Measurements from ENCODE around the gene ADRA1B.

GRCh38 chr5:159972538-159973362 lies 56.5 kb downstream of the ADRA1B start:
- TF ChIP-seq CTCF (IDR thresholded peaks at IDR 0.05) (no peak), POLR2A (IDR thresholded peaks at IDR 0.05) (no peak)

Measured in Peyer's patch (tissue), 4 donors.